HG03520 (cell line): ENCODE results near the gene RBMS3.

Source experiments
- ATAC-seq: cut with Tn5 transposase; IDR thresholded peaks from one replicate; pipeline ENCODE4 v1.9.1; 2021; ENCODE audit warnings: mild to moderate bottlenecking, moderate library complexity; ENCODE audit not compliant: unreplicated experiment

RBMS3 gene

GRCh38 chr3:29850641-29851040 is 569.8 kb downstream of the RBMS3 start:
- ATAC-seq = no peak

DNA sequence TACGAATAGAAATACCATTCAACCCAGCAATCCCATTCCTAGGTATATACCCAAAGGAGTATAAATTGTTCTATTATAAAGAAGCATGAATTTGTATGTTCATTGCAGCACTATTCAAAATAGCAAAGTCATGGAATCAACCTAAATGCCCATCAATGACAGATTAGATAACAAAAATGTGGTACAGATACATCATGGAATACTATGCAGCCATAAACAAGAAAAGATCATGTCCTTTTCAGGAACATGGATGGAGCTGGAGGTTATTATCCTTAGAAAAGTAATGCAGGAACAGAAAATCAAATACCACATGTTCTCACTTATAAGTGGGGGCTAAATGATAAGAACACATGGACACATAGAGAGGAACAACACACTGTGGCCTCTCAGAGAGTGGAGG is 571.9 kb downstream of the RBMS3 start:
- ATAC-seq = no peak

DNA sequence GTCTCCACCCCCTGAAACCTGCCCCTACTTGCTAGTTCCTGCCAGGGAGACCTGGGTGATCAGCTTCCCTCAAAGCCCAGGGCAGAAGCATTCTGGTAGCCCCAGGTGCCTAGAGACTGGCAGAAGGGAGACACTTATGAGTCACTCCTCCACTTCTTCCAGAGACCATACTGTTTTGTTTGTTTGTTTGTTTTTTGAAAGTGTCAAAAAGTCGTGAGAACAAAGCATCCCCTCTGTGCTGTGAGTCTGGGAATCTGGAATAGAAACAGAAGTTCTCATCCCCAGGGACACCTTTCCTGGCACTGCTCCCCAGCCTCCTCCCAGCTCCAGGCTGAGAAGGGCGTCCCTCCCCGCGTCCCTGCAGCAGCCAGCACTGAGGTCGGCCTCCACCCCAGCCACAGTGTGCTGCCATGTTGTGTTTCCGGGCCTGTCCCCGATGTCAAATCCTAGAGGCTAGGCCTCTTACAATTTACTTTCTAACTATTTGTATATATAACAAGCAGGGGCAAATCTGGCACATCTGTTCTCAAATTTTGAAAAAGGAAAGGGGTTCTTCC is 573.0 kb downstream of the RBMS3 start:
- ATAC-seq = no peak

DNA sequence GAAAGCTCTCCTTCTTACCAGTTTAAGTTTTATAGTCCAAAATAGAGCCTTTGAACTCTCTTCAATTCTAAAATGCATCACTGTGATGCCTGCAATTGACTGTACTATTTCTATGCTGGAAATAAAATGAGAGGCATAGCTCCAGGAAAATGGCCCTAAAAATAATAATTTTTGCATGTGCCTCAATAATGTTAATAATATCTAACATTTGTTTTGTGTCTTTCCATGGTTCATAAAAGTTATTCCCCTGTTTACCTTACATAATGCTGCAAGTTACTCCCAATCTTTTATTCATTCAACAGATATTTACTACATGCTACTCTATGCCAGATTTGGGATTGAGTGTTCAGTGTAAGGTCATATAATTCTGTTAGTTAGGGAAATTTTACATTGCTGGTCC is 574.0 kb downstream of the RBMS3 start:
- ATAC-seq = no peak

GRCh38 chr3:29859726-29860270 is 578.9 kb downstream of the RBMS3 start:
- ATAC-seq = no peak

- ATAC-seq = no peak
Measured at GRCh38 chr3:29864809-29865208, 583.9 kb downstream of the RBMS3 start.

GRCh38 chr3:29868543-29869101 is 587.8 kb downstream of the RBMS3 start:
- ATAC-seq = no peak

DNA sequence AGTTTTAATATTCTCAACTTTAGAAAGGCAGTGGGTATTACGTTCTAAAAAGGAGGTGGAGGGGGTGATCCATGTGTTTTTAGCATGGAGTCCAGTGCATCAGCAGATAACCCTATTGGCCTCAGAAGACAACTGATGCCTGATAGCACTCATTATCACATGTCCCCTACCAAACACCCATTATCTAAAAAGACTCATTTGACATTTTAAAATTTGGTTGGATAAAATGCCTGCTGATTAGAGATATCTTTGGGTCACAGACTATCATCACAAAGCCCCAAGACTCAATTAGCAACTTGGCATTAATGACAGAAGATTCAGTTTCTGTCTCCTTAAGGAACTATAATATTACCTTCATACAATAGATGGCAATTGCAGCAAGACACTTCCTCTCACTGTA is 589.3 kb downstream of the RBMS3 start:
- ATAC-seq = no peak

DNA sequence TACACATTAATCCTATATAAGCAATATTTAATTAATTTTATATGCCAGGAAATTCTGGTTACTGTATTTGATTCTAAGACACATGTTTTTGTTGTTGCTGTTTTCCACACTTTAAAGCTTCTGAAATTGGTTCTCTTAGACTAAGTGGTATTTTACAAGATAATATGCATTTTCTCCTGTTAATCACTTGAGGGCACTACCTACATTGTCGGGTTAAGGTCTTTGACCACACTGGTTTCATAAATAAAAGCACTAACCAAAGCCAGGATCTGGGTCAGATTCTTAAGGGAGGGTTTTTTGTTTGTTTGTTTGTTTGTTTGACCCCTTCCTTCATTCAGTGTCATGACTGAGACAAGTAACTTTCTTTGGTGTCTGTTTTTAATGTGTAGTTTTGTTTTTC is 590.2 kb downstream of the RBMS3 start:
- ATAC-seq = no peak

GRCh38 chr3:29880809-29881208 is 599.9 kb downstream of the RBMS3 start:
- ATAC-seq = no peak

DNA sequence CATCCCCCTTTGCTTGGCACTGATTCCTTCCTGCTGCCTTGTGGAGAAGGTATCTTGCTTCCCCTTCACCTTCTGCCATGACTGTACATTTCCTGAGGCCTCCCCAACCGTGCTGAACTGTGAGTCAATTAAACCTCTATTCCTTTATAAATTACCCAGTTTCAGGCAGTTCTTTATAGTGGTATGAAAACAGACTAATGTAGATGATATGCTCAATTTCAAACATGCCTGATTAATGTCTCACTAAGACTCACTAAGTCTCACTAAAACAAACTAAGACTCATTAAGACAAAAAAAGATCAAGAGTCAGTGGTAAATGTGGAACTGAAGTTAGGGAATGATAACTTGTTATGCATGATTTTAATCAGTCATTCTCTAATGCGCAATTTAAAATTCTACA is 606.6 kb downstream of the RBMS3 start:
- no peak for ATAC-seq

DNA sequence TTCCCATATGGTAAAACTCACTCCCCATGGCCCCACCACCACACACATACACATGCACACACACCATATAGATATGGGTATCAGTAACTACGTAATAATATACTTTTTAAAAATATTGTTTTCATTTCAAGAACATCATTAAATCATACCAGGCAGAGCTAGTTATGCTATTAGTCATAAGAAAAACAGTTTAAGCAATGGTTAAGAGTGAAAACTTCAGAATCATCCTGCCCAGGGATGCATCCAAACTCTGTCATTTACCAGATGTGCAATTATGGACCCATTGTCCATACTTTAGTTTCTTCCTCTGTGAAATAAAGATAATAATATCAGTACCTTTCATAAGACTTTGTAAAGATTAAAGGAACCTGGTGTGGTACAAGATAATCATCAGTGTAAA is 608.3 kb downstream of the RBMS3 start:
- no peak for ATAC-seq

GRCh38 chr3:29890801-29891200 is 609.9 kb downstream of the RBMS3 start:
- no peak for ATAC-seq

DNA sequence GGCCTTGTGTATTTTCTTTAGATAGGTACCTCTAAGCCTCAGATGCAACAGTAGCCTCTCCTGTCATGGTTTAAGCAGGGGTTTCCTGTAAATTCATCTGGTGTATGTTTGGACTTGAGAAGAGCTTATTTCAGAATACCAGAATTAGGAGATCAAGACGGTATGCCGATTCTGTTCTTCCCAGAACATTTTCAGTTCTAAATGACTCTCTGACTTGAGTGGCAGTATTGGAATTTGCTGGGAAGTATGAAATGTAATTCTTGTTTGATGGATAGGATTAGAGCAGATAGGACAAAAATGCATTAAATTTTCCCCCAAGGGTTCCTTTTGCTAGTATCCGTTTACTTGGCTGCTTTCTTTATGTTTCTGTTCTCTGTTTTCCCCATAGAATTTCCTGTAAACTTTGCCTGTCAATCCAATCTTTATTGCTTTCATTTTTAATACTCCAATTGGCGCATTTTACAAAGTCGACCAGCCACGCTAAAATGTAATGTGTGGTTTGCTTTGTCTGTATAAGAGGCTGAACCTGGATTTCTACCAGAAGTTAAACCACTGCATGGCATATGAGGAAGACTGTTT is 612.2 kb downstream of the RBMS3 start:
- no peak for ATAC-seq

GRCh38 chr3:29896856-29897255 is 616.0 kb downstream of the RBMS3 start:
- no peak for ATAC-seq

DNA sequence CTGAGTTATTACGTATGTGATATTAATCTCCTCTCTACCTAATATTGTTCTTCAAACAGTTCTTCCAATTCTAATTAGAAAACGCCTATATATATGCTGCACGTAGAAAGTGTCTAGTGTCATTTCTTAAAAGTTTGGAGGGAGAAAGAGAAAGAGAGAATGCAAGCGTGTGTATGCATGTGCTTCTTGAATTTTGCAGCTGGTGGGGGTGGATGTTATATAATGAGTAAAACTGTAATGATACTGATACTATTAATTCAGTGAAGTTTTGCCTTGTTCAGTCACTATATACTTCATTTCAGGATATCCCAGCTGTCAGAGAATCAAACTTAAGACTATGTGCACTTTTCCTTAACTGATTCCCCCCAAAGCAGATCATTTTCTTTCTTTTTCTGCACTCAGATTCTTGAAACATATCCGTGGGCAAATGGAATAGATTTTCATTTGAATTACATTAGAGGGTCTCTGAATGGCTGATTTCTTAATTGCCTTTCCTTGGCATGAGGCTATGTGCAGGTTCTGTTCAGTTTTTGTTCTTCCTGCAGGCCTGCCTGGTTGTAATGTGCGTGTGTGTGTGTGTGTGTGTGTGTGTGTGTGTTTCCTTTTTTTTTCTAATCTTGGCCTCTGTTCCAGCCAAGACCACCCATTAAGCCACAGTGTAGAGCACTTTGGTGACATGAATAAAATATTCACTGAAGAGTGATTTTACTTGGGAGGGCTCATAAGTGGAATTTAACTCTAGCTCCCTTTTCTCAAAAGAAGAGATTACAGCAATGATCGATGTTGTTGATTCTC is 617.5 kb downstream of the RBMS3 start:
- ATAC-seq = no peak

DNA sequence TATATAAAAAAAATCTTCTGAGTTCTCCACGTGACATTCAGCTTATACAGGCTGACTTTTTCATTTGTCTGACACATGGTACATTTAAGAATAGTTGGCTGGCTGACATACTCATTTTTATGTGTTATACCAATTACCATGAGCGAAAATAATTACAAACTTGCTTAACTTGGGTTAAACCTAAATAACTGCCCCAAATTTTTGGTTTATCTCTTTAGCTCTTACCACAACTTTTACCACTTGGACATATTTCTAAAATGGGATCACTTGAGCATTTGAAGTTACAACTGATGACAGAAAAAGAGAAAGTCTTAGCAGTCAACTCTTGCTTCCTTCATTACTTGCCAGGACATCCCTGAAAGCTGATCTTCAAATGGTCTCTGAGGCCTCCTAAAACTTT is 618.1 kb downstream of the RBMS3 start:
- no peak for ATAC-seq

- ATAC-seq = no peak
Measured at GRCh38 chr3:29901097-29901496, 620.2 kb downstream of the RBMS3 start.

GRCh38 chr3:29903600-29903999 is 622.7 kb downstream of the RBMS3 start:
- no peak for ATAC-seq

DNA sequence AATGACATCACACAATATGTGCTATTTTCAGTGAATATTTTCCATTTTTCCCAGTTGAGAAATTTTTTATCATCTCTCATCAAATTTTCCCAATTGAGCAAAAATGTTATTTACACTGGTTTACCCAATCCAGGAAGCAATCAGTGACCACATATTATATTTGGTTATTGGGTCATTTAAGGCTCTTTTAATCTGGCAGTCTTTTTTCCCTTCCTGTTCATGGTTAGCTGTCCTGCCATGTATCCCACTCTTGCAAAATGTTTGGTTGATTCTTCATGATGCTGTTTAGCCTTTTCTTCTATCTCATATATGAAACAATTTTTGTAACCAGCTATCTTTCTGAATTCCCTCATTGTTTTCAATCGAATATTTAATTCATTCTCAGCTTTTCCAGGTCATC is 626.0 kb downstream of the RBMS3 start:
- no peak for ATAC-seq

- ATAC-seq = no peak
Measured at GRCh38 chr3:29912600-29913288, 631.9 kb downstream of the RBMS3 start.
